ENCODE measurements around the gene ILF2. TPM values are rescaled to one million over a fixed set of nuclear protein-coding genes. Genes with fewer than 3 reads are reported as not detected.

Gene ILF2
- total and polyA plus RNA-seq, 5 donors = 45.6 to 85.0 (median 67.3) TPM

DNA sequence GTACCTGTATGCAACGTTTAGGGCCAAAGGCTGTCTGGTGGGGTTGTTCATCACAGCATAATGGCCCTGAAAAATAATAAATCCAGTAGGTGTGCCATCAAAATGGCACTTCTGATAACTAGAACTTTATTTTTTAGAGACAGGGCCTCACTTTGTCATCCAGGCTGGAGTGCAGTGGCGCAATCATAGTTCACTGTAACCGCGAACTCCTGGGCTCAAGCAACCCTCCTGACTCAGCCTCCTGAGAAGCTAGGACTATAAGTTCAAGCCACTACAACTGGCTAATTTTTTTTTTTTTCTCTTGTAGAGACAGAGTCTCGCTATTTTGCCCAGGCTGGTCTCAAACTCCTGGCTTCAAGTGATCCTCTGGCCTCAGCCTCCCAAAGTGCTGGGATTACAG lies 7.6 kb downstream of the ILF2 start:
- no peaks in the 10 kb centered on the region for H3K9me3 ChIP-seq (ENCODE audit: control insufficient read depth, low read length)
- intact Hi-C loops (cut with DNase I) = no loop called here
- DNase-seq = no peak
- H3K27me3 ChIP-seq (ENCODE audit: control insufficient read depth, insufficient read depth) = no peaks in the 10 kb centered on the region
- WGBS = 85% methylated on average over 5 of the region's 5 CpGs
- no peak overlapping the region for H3K27ac ChIP-seq (ENCODE audit: low read length)
- H3K4me3 ChIP-seq (ENCODE audit: low read length) = no peak overlapping the region
- no peaks in the 10 kb centered on the region for H3K4me1 ChIP-seq (ENCODE audit: control insufficient read depth, insufficient read depth, low read length)
- no peak for ATAC-seq

GRCh38 chr1:153662269-153662668 lies 8.5 kb downstream of the ILF2 start:
- Histone ChIP-seq H3K27ac (ENCODE audit: low read length) (no peak overlapping the region), H3K27me3 (ENCODE audit: control insufficient read depth, insufficient read depth) (no peaks in the 10 kb centered on the region), H3K4me3 (ENCODE audit: low read length) (no peak overlapping the region), H3K9me3 (ENCODE audit: control insufficient read depth, low read length) (no peaks in the 10 kb centered on the region), H3K4me1 (ENCODE audit: control insufficient read depth, insufficient read depth, low read length) (no peaks in the 10 kb centered on the region)
- DNase-seq (no peak), ATAC-seq (no peak)
- WGBS = 44% methylated on average over 2 of the region's 2 CpGs
- intact Hi-C loops (cut with DNase I) = no loop called here

GRCh38 chr1:153661111-153661708 lies 9.6 kb downstream of the ILF2 start:
- ATAC-seq (no peak), DNase-seq (no peak)
- Histone ChIP-seq H3K4me1 (ENCODE audit: control insufficient read depth, insufficient read depth, low read length) (no peaks in the 10 kb centered on the region), H3K27ac (ENCODE audit: low read length) (no peak overlapping the region), H3K27me3 (ENCODE audit: control insufficient read depth, insufficient read depth) (no peaks in the 10 kb centered on the region), H3K4me3 (ENCODE audit: low read length) (no peak overlapping the region), H3K9me3 (ENCODE audit: control insufficient read depth, low read length) (no peaks in the 10 kb centered on the region)
- intact Hi-C loops (cut with DNase I) = no loop called here
- WGBS = 63% methylated on average over 9 of the region's 9 CpGs

DNA sequence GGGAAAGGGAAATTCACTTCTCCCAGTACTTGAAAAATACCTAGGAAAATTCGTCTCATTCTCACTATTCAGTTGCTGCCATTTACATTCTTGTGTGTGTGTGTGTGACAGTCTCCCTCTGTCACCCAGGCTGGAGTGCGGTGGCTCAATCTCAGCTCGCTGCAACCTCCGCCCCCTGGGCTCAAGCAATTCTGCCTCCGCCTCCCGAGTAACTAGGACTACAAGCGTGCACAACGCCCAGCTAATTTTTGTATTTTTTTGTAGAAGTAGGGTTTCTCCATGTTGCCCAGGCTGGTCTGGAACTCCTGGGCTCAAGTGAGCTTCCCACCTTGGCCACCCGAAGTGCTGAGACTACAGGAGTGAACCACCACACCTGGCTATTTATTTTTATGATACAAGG lies 11.1 kb downstream of the ILF2 start:
- Histone ChIP-seq H3K27ac (ENCODE audit: low read length) (no peak overlapping the region), H3K9me3 (ENCODE audit: control insufficient read depth, low read length) (no peaks in the 10 kb centered on the region), H3K27me3 (ENCODE audit: control insufficient read depth, insufficient read depth) (no peaks in the 10 kb centered on the region), H3K4me3 (ENCODE audit: low read length) (peak overlapping the region; percentile 78), H3K4me1 (ENCODE audit: control insufficient read depth, insufficient read depth, low read length) (no peaks in the 10 kb centered on the region)
- no peak for ATAC-seq
- intact Hi-C loops (cut with DNase I) = no loop called here
- WGBS = 75% methylated on average over 9 of the region's 9 CpGs
- DNase-seq = no peak

DNA sequence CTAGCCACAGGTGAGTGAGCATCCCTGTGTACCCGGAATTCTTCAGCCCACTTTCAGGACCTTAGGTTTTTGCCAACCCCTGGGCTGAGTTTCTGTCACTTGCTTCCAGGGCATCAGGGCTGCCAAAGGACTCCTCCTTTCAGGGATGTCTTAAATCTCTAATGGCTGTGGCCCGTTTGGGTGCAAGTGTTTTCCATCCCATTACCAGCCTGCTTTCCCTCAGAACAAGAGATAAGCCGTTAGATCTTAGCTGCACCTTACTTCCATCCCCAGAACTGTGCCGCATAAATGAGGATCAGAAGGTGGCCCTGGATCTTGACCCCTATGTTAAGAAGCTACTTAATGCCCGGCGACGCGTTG lies 11.6 kb downstream of the ILF2 start:
- WGBS = 26% methylated on average over 8 of the region's 8 CpGs
- intact Hi-C loops (cut with DNase I) = no loop called here
- no peak for DNase-seq
- peak overlapping the region; percentile 92 for H3K27ac ChIP-seq (ENCODE audit: low read length)
- no peaks in the 10 kb centered on the region for H3K27me3 ChIP-seq (ENCODE audit: control insufficient read depth, insufficient read depth)
- H3K9me3 ChIP-seq (ENCODE audit: control insufficient read depth, low read length) = no peaks in the 10 kb centered on the region
- ATAC-seq = peak in 1 of 2 donors; percentile 2
- no peaks in the 10 kb centered on the region for H3K4me1 ChIP-seq (ENCODE audit: control insufficient read depth, insufficient read depth, low read length)
- H3K4me3 ChIP-seq (ENCODE audit: low read length) = peak overlapping the region; percentile 78

DNA sequence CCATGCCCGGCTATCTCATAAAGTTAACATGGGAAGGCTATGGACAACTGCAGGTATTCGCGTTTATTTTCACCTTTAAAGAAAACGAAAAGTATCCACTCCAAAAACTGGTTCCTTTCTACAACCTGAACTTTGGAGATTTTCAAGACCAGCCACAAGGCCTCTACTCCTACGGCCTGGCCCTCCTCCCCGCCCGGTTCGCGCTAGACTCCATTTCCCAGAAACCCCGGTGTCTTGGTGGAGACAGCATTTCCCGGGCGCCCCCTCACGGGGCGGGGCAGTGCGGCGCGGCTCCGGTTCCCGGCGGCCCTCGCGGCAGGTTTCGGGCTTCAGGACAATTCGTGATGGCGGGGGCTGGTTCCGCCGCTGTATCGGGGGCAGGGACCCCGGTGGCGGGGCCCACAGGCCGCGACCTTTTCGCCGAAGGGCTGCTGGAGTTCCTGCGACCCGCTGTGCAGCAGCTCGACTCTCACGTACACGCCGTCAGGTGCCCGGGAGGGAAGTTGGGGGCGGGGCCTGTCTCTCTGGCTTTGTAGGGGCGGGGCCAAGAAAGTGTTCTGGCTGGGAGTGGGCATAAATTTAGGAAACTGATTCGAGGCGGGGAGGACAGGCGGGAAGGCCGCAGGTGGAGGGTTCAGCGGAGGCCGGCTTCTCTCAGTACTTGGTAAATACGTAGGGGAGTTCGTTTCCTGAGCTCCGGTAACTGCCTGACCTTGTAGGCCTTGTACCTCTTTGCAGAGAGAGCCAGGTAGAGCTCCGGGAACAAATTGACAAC lies 12.2 kb downstream of the ILF2 start, which contains the start of gene SNAPIN:
Gene SNAPIN (plus strand): TSS at position 304 of the 775 bp plus-strand sequence. CDS start 41 bp downstream, at position 345.
- Histone ChIP-seq H3K4me1 (ENCODE audit: control insufficient read depth, insufficient read depth, low read length) (no peaks in the 10 kb centered on the region), H3K27me3 (ENCODE audit: control insufficient read depth, insufficient read depth) (no peaks in the 10 kb centered on the region), H3K9me3 (ENCODE audit: control insufficient read depth, low read length) (no peaks in the 10 kb centered on the region), H3K4me3 (ENCODE audit: low read length) (peak within 1 kb of the TSS; percentile 78), H3K27ac (ENCODE audit: low read length) (peak within 1 kb of the TSS; percentile 92)
- intact Hi-C loops (cut with DNase I) = no loop called here
- peak; percentile 97 for ATAC-seq
- peak; percentile 93 to 97 (median 96) for DNase-seq
- WGBS = 2% methylated on average over 53 of the region's 53 CpGs

- no peaks in the 10 kb centered on the region for H3K4me1 ChIP-seq (ENCODE audit: control insufficient read depth, insufficient read depth, low read length)
- 85% methylated on average over 3 of the region's 3 CpGs for WGBS
- ATAC-seq (no peak), DNase-seq (no peak)
- H3K9me3 ChIP-seq (ENCODE audit: control insufficient read depth, low read length) = no peaks in the 10 kb centered on the region
- no peak overlapping the region for H3K27ac ChIP-seq (ENCODE audit: low read length)
- intact Hi-C loops (cut with DNase I) = no loop called here
- H3K4me3 ChIP-seq (ENCODE audit: low read length) = no peak overlapping the region
- no peaks in the 10 kb centered on the region for H3K27me3 ChIP-seq (ENCODE audit: control insufficient read depth, insufficient read depth)
Observed at GRCh38 chr1:153655333-153655732, 15.5 kb downstream of the ILF2 start.

- Histone ChIP-seq H3K27me3 (ENCODE audit: control insufficient read depth, insufficient read depth) (no peaks in the 10 kb centered on the region), H3K4me3 (ENCODE audit: low read length) (no peak overlapping the region), H3K9me3 (ENCODE audit: control insufficient read depth, low read length) (no peaks in the 10 kb centered on the region), H3K27ac (ENCODE audit: low read length) (no peak overlapping the region), H3K4me1 (ENCODE audit: control insufficient read depth, insufficient read depth, low read length) (no peaks in the 10 kb centered on the region)
- peak in 1 of 2 donors; percentile 60 for ATAC-seq
- 49% methylated on average over 3 of the region's 3 CpGs for WGBS
- DNase-seq = no peak
- intact Hi-C loops (cut with DNase I) = no loop called here
Observed at GRCh38 chr1:153652805-153653500, 17.8 kb downstream of the ILF2 start.

DNA sequence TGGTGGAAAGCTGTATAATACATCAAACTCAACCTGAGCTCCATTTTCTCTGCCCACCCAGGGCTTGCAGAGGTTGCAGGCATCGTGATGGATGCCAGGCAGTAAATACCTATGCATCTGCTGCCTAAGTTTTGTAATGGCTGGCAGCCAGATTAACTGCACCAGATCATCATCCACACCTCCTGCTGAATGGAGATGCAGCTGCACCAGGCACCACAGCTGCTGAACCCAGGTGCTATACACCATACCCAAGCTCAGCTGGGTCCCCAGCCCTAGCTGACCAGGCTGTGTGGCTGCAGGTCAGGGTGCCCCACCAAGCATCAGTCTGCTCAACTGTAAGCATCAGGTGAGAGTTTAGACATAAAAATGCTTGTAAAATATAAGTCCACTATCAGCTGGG lies 19.0 kb downstream of the ILF2 start:
- Histone ChIP-seq H3K4me1 (ENCODE audit: control insufficient read depth, insufficient read depth, low read length) (peaks cover 3% of the 10 kb centered on the region), H3K4me3 (ENCODE audit: low read length) (no peak overlapping the region), H3K27ac (ENCODE audit: low read length) (no peak overlapping the region), H3K9me3 (ENCODE audit: control insufficient read depth, low read length) (no peaks in the 10 kb centered on the region), H3K27me3 (ENCODE audit: control insufficient read depth, insufficient read depth) (no peaks in the 10 kb centered on the region)
- no peak for ATAC-seq
- no peak for DNase-seq
- intact Hi-C loops (cut with DNase I) = no loop called here
- WGBS = 93% methylated on average over 1 of the region's 1 CpG

DNA sequence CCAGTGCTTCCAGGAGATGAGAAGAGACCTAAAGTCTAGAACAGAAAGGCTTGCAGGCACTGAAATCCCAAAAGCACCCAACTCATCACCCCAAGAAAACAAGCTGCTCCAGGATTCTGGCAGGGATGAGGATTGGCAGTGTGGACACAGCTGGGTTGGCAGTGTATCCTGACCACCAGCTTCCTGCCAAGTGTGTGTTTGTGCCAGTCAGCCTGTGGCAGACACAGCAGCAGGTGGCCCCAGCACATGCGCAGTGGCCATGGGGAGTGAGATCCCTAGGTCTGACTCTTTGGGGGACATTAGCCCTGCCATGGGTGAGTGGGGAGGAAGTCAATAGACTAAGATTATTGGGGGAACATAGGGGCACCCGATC lies 20.9 kb downstream of the ILF2 start:
- Histone ChIP-seq H3K27me3 (ENCODE audit: control insufficient read depth, insufficient read depth) (no peaks in the 10 kb centered on the region), H3K9me3 (ENCODE audit: control insufficient read depth, low read length) (no peaks in the 10 kb centered on the region), H3K27ac (ENCODE audit: low read length) (no peak overlapping the region), H3K4me1 (ENCODE audit: control insufficient read depth, insufficient read depth, low read length) (peaks cover 3% of the 10 kb centered on the region), H3K4me3 (ENCODE audit: low read length) (no peak overlapping the region)
- DNase-seq (peak; percentile 45 to 74 (median 72)), ATAC-seq (peak; percentile 38 to 42)
- intact Hi-C loops (cut with DNase I) = no loop called here
- 84% methylated on average over 2 of the region's 2 CpGs for WGBS

- no peak overlapping the region for H3K4me3 ChIP-seq (ENCODE audit: low read length)
- H3K27me3 ChIP-seq (ENCODE audit: control insufficient read depth, insufficient read depth) = no peaks in the 10 kb centered on the region
- H3K4me1 ChIP-seq (ENCODE audit: control insufficient read depth, insufficient read depth, low read length) = peaks cover 3% of the 10 kb centered on the region
- DNase-seq = no peak
- H3K9me3 ChIP-seq (ENCODE audit: control insufficient read depth, low read length) = no peaks in the 10 kb centered on the region
- 29% methylated on average over 3 of the region's 3 CpGs for WGBS
- no peak overlapping the region for H3K27ac ChIP-seq (ENCODE audit: low read length)
- no peak for ATAC-seq
- intact Hi-C loops (cut with DNase I) = no loop called here
Observed at GRCh38 chr1:153649137-153649862, 21.5 kb downstream of the ILF2 start.

Data from right cardiac atrium (tissue), 5 donors.